Vagina (tissue), 2 donors: Measurements from ENCODE around the gene STOX2.

Experiments used
- CTCF ChIP-seq, 3 experiments: fragments of 450-650 bp in 2 of 3; fragments of 200-600 bp in 1 of 3; sonication (generic) in 1 of 3; IDR thresholded peaks; one replicate each; pipeline ENCODE4 v1.5.1; 2017 to 2019; ENCODE audit warnings: antibody characterized with exemption in 3 of 3, mild to moderate bottlenecking in 2 of 3, moderate library complexity in 2 of 3
- POLR2A ChIP-seq, 2 donors: fragments of 450-650 bp; IDR thresholded peaks; one replicate each; pipeline ENCODE4 v1.6.1; 2017; ENCODE audit warnings: antibody characterized with exemption in 2 of 2, mild to moderate bottlenecking in 2 of 2, moderate library complexity in 2 of 2
- POLR2AphosphoS5 ChIP-seq, 2 donors: sonication (generic); formaldehyde crosslinking; IDR thresholded peaks; one replicate each; pipeline ENCODE4 v1.9.0; 2017; ENCODE audit warnings: antibody characterized with exemption in 2 of 2, mild to moderate bottlenecking in 2 of 2, low read depth in 1 of 2; ENCODE audit not compliant: insufficient read depth in 1 of 2

GRCh38 chr4:183968502-183968901, 63.4 kb downstream of the STOX2 start:
- TF ChIP-seq POLR2AphosphoS5 (IDR thresholded peaks at IDR 0.05; ENCODE audit: insufficient read depth in 1 of 2, low read depth in 1 of 2) (no peak), CTCF (IDR thresholded peaks at IDR 0.05) (no peak), POLR2A (IDR thresholded peaks at IDR 0.05) (no peak)
